PC-3 (cell line): ENCODE measurements around the gene MPZL1. TPM values are rescaled to one million over a fixed set of nuclear protein-coding genes. Genes with fewer than 3 reads are reported as not detected.

Source experiments
- ATAC-seq: fragments of 200-7000 bp; cut with Tn5 transposase; 2 replicates; pipeline ENCODE4 v1.9.1; 2020; ENCODE audit warnings: mild to moderate bottlenecking, moderate library complexity
- BruUV-seq: library from RNA; stranded (reverse); fragments of 400-500 nt; replicated peaks from 2 replicates; lab custom pipeline; 2021; lab: Mats Ljungman, UMichigan
- CTCF ChIA-PET: fragments of 300-600 bp; sonication (Branson Sonifier 250); formaldehyde crosslinking; loops from one replicate; lab custom pipeline; 2022; ENCODE audit warnings: antibody characterized with exemption; lab: Charles Lee
- POLR2A ChIA-PET: fragments of 300-600 bp; sonication (Branson Sonifier 250); formaldehyde crosslinking; loops from one replicate; lab custom pipeline; 2022; ENCODE audit warnings: antibody characterized with exemption; ENCODE audit not compliant: unreplicated experiment; lab: Charles Lee
- DNase-seq: peaks from one replicate; pipeline ENCODE4 v3.0.0-alpha.2; 2015
- H2AFZ ChIP-seq: fragments of 300-600 bp; sonication (generic); 2 replicates; pipeline ENCODE4 v1.6.0; 2016; ENCODE audit warnings: antibody characterized with exemption, low read length
- H3F3A ChIP-seq: fragments of 300-600 bp; sonication (generic); one replicate; pipeline ENCODE4 v1.6.0; 2017; ENCODE audit warnings: antibody characterized with exemption, low read length, control low read depth, mild to moderate bottlenecking; ENCODE audit not compliant: unreplicated experiment
- H3K27ac ChIP-seq: fragments of 300-600 bp; sonication (generic); 2 replicates; pipeline ENCODE4 v1.5.1; 2016; ENCODE audit warnings: mild to moderate bottlenecking, low read length
- H3K27me3 ChIP-seq: fragments of 300-600 bp; sonication (generic); 2 replicates; pipeline ENCODE4 v1.6.1; 2016; ENCODE audit warnings: low read length, mixed read lengths
- H3K36me3 ChIP-seq: fragments of 300-600 bp; sonication (generic); 2 replicates; pipeline ENCODE4 v1.6.1; 2016; ENCODE audit warnings: low read depth, mixed run types, low read length, mixed read lengths
- H3K4me1 ChIP-seq: fragments of 300-600 bp; sonication (generic); 2 replicates; pipeline ENCODE4 v1.5.1; 2016; ENCODE audit warnings: low read length; ENCODE audit not compliant: insufficient read depth
- H3K4me2 ChIP-seq: fragments of 300-600 bp; sonication (generic); 2 replicates; pipeline ENCODE4 v1.6.0; 2016; ENCODE audit warnings: low read length
- H3K4me3 ChIP-seq: fragments of 300-600 bp; sonication (generic); 2 replicates; pipeline ENCODE4 v1.5.1; 2016; ENCODE audit warnings: mild to moderate bottlenecking, low read length, mixed read lengths
- H3K79me2 ChIP-seq: fragments of 300-600 bp; sonication (generic); 2 replicates; pipeline ENCODE4 v1.6.1; 2017; ENCODE audit warnings: low read length, mixed read lengths
- H3K9ac ChIP-seq: fragments of 300-600 bp; sonication (generic); 2 replicates; pipeline ENCODE4 v1.6.0; 2016; ENCODE audit warnings: mild to moderate bottlenecking, low read length
- H3K9me2 ChIP-seq: fragments of 300-600 bp; sonication (generic); replicated peaks from 2 replicates; pipeline ENCODE4 v1.6.1; 2016; ENCODE audit warnings: mixed run types, low read length, mixed read lengths
- H3K9me3 ChIP-seq: fragments of 300-600 bp; sonication (generic); 2 replicates; pipeline ENCODE4 v1.6.1; 2016; ENCODE audit warnings: low read length, mixed read lengths
- H4K20me1 ChIP-seq: fragments of 300-600 bp; sonication (generic); 2 replicates; pipeline ENCODE4 v1.6.1; 2016; ENCODE audit warnings: low read length, mixed read lengths
- EZH2 ChIP-seq: fragments of 300-600 bp; sonication (generic); IDR thresholded peaks from one replicate; pipeline ENCODE4 v1.6.1; 2017; ENCODE audit warnings: antibody characterized with exemption, mild to moderate bottlenecking, low read length; ENCODE audit not compliant: unreplicated experiment
- EZH2phosphoT487 ChIP-seq: fragments of 300-600 bp; sonication (generic); IDR thresholded peaks from 2 replicates; pipeline ENCODE4 v1.6.1; 2018; ENCODE audit warnings: mild to moderate bottlenecking, antibody characterized with exemption, low read length, borderline replicate concordance
- intact Hi-C: fragments of 100-400 bp; cut with micrococcal nuclease; formaldehyde crosslinking; loops from 2 replicates; pipeline ENCODE4 v1.9.0; 2023
- total RNA-seq: library from RNA; depleted of rRNA; stranded (reverse); fragments of >200 nt; gene quantifications from 2 replicates; pipeline ENCODE4 v1.2.3, GENCODE V29; 2014
- TF ChIP-seq, protein P1 (sequence below): fragments of 300-600 bp; sonication (generic); conservative IDR thresholded peaks from 2 replicates; pipeline ENCODE4 v1.5.1; 2017; ENCODE audit warnings: antibody characterized with exemption, low read depth, mild to moderate bottlenecking, low read length

The MPZL1 gene
- total RNA-seq, 1 experiment from 2014 or later: 86.5 TPM

DNA sequence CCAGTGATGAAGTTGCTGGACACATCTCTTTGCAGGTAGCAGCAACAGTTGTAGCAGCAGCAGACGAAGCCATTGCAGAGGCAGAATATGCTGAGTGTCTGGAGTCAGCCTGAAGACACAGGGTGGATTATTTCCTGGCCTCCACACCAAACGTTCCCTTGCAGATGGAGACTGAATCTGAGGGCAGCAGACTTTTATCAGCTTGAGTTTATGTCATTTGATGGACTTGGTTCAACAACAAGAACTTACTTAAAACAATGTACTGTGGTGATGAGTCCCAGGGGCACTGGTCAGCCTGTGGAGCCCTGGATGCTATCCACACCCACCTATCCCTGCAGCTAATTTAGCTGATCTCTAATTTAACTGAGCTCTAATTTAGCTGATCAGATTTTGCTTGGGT, 17.1 kb upstream of the MPZL1 start:
- H3K4me3 ChIP-seq: no peak overlapping the region
- H2AFZ ChIP-seq: no peak overlapping the region
- ChIA-PET POLR2A (interaction anchor here (0.5 kb wide), 1 partner anchor 394 kb away, joined by 3 read pairs; no protein-coding TSS in a partner anchor), CTCF (interaction anchor here (0.6 kb wide), 1 partner anchor 105 kb away, joined by 3 read pairs; no protein-coding TSS in a partner anchor)
- H3K36me3 ChIP-seq: no peaks in the 10 kb centered on the region
- H3K9me2 ChIP-seq: no peaks in the 10 kb centered on the region
- no peak overlapping the region for H3K4me2 ChIP-seq
- DNase-seq (no peak), ATAC-seq (no peak)
- TF ChIP-seq EZH2 (no peak), EZH2phosphoT487 (no peak)
- TF ChIP-seq, protein P1, sequence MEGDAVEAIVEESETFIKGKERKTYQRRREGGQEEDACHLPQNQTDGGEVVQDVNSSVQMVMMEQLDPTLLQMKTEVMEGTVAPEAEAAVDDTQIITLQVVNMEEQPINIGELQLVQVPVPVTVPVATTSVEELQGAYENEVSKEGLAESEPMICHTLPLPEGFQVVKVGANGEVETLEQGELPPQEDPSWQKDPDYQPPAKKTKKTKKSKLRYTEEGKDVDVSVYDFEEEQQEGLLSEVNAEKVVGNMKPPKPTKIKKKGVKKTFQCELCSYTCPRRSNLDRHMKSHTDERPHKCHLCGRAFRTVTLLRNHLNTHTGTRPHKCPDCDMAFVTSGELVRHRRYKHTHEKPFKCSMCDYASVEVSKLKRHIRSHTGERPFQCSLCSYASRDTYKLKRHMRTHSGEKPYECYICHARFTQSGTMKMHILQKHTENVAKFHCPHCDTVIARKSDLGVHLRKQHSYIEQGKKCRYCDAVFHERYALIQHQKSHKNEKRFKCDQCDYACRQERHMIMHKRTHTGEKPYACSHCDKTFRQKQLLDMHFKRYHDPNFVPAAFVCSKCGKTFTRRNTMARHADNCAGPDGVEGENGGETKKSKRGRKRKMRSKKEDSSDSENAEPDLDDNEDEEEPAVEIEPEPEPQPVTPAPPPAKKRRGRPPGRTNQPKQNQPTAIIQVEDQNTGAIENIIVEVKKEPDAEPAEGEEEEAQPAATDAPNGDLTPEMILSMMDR: no peak
- H3K27me3 ChIP-seq: peaks cover 55% of the 10 kb centered on the region
- BruUV-seq: no TSS peak
- H3K79me2 ChIP-seq: no peaks in the 10 kb centered on the region
- no peak overlapping the region for H3K9ac ChIP-seq
- no peak overlapping the region for H3K27ac ChIP-seq
- no peaks in the 10 kb centered on the region for H4K20me1 ChIP-seq
- intact Hi-C loops: no loop called here
- no peaks in the 10 kb centered on the region for H3K4me1 ChIP-seq
- no peaks in the 10 kb centered on the region for H3F3A ChIP-seq
- H3K9me3 ChIP-seq: no peaks in the 10 kb centered on the region

DNA sequence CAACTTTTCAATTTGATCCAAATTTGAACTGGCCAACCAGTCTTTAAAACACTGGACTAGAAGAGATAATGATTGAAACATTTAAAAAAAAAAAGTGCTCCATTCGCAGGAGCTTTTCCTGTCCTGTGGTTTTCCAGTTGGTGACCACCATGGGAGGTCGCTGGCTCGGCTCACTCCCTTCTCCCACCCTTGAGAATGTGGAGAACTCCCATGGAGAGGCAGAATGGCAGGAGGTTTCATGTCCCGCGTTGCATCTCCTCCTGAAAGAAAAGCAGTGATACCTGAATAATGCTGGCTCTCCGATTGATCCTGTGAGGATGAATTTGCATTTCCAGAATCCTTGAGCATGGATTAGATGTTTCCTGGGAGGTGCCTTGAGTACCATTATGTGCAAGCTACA, 16.5 kb upstream of the MPZL1 start:
- CTCF ChIA-PET: interaction anchor here (0.6 kb wide), 1 partner anchor 9 kb away, joined by 3 read pairs; no protein-coding TSS in a partner anchor
- Histone ChIP-seq H4K20me1 (no peaks in the 10 kb centered on the region), H3K4me3 (no peak overlapping the region), H3K79me2 (no peaks in the 10 kb centered on the region), H3K27me3 (peaks cover 55% of the 10 kb centered on the region), H3K36me3 (no peaks in the 10 kb centered on the region), H3K9me3 (no peaks in the 10 kb centered on the region), H3K4me1 (no peaks in the 10 kb centered on the region), H2AFZ (no peak overlapping the region), H3K9me2 (no peaks in the 10 kb centered on the region), H3K4me2 (no peak overlapping the region), H3K27ac (no peak overlapping the region), H3K9ac (no peak overlapping the region), H3F3A (no peaks in the 10 kb centered on the region)
- TF ChIP-seq EZH2 (no peak), EZH2phosphoT487 (no peak)
- TF ChIP-seq, protein P1: no peak
- POLR2A ChIA-PET: no interaction called here
- no peak for DNase-seq
- no peak for ATAC-seq
- intact Hi-C loops: no loop called here
- BruUV-seq: no TSS peak

DNA sequence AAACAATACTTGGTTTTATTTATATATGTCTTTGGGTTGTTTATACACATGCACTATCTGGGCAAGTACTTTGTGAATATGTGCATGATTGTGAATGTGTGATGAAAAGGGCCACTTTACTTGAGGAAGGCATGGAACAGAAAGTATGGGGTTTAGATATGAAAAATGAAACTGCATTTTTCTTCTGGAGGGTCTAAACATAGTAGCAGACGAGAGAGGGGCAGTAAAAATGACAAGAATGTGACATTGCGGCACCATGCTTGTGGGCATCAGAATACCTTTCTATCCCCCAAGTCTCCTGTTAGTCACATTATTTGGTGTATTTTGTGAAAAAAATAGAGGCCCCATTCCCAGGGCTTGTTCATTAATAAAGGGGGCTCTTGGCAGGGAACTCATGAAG, 15.4 kb upstream of the MPZL1 start:
- intact Hi-C loops: no loop called here
- Histone ChIP-seq H3K4me1 (no peaks in the 10 kb centered on the region), H2AFZ (no peak overlapping the region), H3K9me2 (no peaks in the 10 kb centered on the region), H3F3A (no peaks in the 10 kb centered on the region), H4K20me1 (no peaks in the 10 kb centered on the region), H3K79me2 (no peaks in the 10 kb centered on the region), H3K36me3 (no peaks in the 10 kb centered on the region), H3K9me3 (no peaks in the 10 kb centered on the region), H3K4me2 (no peak overlapping the region), H3K4me3 (no peak overlapping the region), H3K27me3 (peaks cover 49% of the 10 kb centered on the region), H3K9ac (no peak overlapping the region), H3K27ac (no peak overlapping the region)
- ATAC-seq (no peak), DNase-seq (no peak)
- TF ChIP-seq, protein P1: no peak
- TF ChIP-seq EZH2: no peak
- TF ChIP-seq EZH2phosphoT487: no peak
- POLR2A ChIA-PET: no interaction called here
- BruUV-seq: no TSS peak
- CTCF ChIA-PET: no interaction called here
